Fibroblast of peridontal ligament (primary cell): ENCODE results near the gene ZNF687.

Experiments
- DNase-seq: peaks from one replicate; pipeline ENCODE4 v3.0.0-alpha.2; 2010; ENCODE audit errors: extremely low read depth

The ZNF687 gene

DNA sequence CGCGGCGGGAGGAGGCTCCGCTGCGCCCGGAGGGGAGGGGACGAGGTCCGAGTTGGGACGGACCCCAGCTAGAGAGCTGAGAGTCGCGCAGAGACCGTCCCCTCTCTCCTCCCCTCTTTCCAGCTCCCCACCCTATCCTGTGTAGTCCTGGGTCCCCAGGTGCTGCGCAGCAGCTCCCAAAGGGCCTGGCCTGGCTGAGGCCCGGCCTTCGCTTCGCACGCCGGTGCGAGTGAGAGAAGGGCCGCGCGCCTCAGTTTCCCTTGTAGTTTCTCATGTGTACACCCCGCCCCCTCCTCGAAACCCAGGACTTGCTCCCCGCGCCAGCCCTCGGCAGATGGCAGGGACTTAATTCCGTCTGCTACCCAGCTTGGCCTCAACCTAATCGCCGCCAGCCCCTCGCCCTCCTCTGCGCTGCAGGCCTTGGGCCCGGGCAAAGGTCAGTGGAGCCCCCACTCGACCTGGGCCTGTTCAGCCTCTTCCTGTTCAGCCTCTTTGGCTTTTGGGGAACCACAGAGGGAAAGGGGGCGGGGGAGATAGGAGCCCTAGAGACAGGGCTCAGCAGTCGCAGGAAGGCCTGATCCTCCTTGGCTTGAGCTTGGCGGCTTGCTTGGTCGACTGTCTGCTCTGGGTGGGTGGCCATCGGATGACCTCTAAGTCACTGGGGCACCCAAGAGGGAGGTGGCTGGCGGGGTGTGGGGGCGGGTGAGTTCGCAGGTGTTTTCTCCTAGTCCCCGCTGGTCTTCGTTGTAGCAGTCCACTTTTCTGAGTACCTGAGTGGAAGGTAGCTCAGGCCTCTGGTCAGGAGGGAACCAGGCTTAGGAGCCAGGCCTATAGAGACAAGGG, 1.0 kb downstream of the ZNF687 start:
- no peak for DNase-seq

DNA sequence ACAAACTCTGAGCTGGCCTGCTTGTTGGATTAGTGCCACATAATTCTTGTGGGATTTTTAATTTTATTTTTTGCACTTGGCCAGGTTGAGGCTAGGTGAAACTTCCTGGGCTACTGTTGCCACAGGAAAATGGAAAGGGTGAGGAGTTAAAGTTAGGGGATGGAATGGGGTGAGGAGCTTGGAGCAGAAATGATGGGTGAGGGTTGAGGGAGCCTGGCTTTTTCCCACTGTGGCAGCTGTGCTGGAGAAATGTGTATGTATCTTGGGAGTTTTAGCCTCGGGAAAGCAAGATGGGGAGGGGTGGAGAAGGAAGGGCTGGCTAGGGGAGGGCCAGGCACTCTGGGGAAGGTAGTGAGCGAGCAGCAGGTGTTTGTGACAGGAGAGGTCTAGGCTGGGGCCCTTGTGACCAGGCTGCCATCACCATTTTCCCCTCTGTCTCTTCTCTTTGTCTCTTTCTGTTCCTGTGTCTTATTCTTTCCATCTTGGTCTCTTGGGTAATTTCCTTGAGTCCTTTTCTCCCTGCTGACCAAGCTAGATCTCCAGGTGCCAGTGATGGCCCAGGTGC, 2.0 kb downstream of the ZNF687 start:
- DNase-seq, result no peak

DNA sequence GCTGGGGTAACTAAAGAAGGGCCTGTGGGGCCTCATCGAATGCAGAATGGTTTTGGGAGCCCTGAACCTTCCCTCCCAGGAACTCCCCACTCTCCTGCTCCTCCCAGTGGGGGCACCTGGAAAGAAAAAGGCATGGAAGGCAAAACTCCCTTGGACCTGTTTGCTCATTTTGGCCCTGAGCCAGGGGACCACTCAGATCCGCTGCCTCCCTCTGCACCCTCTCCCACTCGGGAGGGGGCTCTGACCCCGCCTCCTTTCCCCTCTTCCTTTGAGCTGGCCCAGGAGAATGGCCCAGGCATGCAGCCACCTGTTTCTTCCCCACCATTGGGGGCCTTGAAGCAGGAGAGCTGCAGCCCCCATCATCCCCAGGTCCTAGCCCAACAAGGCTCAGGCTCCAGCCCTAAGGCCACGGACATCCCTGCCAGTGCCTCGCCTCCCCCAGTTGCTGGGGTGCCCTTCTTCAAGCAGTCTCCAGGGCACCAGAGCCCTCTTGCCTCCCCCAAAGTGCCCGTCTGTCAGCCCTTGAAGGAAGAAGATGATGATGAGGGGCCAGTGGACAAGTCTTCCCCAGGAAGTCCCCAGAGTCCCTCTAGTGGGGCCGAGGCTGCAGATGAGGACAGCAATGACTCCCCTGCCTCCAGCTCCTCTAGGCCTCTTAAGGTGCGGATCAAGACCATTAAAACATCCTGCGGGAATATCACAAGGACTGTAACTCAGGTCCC, 4.7 kb downstream of the ZNF687 start:
- no peak for DNase-seq

DNA sequence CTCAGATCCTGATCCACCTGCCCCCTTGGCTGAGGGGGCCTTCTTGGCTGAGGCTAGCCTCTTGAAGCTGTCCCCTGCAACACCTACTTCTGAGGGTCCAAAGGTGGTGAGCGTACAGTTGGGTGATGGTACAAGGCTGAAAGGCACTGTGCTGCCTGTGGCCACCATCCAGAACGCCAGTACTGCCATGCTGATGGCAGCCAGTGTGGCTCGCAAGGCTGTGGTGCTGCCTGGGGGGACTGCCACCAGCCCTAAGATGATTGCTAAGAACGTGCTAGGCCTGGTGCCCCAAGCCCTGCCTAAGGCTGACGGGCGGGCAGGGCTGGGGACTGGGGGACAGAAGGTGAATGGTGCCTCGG, 5.2 kb downstream of the ZNF687 start:
- DNase-seq, result no peak

DNA sequence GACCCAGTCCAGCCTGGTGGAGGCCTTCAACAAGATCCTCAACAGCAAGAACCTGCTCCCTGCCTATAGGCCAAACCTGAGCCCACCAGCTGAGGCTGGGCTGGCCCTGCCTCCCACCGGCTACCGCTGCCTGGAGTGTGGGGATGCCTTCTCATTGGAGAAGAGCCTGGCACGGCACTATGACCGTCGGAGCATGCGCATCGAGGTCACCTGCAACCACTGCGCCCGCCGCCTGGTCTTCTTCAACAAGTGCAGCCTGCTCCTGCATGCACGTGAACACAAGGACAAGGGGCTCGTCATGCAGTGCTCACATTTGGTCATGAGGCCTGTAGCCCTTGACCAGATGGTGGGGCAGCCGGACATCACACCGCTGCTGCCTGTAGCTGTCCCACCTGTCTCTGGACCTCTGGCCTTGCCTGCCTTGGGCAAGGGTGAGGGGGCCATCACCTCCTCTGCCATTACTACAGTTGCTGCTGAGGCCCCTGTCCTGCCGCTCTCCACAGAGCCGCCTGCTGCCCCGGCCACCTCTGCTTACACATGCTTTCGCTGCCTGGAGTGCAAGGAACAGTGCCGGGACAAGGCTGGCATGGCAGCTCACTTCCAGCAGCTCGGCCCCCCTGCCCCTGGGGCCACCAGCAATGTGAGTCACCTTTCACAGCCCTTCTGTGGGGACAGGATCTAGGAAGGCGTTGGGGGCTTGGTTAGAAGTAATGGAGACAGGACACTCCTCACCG, 5.8 kb downstream of the ZNF687 start:
- DNase-seq, result no peak

DNA sequence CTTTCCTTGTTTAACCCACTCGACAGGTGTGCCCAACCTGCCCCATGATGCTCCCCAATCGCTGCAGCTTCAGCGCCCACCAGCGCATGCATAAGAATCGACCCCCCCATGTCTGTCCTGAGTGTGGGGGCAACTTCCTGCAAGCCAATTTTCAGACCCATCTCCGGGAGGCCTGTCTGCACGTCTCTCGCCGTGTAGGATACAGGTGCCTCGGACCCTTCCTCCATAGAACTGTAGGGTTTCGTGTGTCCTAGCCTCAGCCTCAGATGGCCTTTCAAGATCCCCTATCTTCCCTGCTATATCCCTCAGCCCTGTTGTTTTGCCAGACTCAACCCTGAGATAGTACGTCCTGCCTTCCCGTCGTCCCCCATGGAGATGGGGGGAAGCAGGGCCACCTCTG, 6.4 kb downstream of the ZNF687 start:
- DNase-seq, result no peak

DNA sequence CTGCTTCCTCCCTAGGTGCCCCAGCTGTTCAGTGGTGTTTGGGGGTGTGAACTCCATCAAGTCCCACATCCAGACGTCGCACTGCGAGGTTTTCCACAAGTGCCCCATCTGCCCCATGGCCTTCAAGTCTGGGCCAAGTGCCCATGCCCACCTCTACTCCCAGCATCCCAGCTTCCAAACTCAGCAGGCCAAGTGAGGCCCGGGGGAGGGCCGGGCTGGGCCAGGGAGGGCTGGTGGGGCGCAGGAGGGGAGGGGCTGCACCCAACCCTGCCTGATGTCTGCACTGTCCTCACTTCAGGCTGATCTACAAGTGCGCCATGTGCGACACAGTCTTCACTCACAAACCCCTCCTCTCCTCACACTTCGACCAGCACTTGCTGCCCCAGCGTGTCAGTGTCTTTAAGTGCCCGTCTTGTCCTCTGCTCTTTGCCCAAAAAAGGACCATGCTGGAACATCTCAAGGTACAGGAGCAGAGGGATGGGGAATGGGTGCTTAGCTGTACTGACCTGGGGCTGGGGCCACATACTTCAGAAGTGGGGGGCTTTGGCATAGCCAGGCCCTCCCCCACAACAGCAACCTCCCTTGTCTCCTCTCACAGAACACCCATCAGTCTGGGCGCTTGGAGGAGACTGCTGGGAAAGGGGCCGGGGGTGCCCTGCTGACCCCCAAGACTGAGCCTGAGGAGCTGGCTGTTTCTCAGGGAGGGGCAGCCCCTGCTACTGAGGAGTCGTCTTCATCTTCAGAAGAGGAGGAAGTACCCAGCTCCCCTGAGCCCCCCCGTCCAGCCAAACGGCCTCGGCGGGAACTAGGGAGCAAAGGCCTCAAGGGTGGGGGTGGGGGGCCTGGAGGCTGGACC, 7.2 kb downstream of the ZNF687 start:
- DNase-seq, result no peak

DNA sequence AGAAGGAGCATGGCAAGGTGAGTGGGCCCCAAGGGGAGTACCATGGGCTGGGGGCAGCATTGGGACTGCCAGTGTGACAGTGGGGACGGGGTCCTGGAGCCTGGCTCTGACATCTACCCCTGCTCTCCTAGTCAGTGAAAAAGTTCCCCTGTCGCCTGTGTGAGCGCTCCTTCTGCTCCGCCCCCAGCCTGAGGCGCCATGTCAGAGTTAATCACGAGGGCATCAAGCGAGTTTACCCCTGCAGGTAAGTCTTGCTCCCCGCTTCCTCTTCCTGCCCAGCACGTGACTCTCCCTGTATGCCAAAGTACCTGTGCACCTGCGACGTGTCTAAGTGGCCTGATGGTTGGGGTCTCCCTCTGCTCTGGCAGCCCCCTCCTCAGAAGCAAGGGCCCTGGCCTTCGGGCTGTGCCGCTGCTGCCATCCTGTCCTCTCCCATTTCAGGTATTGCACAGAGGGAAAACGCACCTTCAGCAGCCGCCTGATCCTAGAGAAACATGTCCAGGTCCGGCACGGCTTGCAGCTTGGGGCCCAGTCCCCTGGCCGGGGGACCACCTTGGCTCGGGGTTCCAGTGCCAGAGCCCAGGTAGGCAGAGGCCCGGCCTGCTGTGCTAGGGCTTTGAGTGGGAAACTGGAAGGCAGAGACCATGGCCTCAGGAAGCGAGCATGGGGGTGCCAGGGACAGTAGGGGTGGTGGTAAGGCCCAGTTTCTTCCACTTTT, 8.1 kb downstream of the ZNF687 start:
- no peak for DNase-seq

DNA sequence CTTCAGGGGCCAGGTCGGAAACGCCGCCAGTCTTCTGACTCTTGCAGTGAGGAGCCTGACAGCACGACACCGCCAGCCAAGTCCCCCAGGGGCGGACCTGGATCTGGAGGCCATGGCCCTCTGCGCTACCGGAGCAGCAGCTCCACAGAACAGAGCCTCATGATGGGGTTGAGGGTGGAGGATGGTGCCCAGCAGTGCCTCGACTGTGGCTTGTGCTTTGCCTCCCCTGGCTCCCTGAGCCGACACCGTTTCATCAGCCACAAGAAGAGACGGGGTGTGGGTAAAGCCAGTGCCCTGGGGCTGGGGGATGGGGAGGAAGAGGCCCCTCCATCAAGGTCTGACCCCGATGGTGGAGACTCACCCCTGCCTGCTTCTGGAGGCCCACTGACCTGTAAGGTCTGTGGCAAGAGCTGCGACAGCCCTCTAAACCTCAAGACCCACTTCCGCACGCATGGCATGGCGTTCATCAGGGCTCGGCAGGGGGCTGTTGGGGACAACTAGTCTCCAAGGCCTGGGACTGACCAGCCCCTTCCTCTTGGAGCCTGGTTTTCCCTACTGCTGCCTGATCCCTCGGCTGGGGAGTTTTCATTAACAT, 8.7 kb downstream of the ZNF687 start:
- no peak for DNase-seq

DNA sequence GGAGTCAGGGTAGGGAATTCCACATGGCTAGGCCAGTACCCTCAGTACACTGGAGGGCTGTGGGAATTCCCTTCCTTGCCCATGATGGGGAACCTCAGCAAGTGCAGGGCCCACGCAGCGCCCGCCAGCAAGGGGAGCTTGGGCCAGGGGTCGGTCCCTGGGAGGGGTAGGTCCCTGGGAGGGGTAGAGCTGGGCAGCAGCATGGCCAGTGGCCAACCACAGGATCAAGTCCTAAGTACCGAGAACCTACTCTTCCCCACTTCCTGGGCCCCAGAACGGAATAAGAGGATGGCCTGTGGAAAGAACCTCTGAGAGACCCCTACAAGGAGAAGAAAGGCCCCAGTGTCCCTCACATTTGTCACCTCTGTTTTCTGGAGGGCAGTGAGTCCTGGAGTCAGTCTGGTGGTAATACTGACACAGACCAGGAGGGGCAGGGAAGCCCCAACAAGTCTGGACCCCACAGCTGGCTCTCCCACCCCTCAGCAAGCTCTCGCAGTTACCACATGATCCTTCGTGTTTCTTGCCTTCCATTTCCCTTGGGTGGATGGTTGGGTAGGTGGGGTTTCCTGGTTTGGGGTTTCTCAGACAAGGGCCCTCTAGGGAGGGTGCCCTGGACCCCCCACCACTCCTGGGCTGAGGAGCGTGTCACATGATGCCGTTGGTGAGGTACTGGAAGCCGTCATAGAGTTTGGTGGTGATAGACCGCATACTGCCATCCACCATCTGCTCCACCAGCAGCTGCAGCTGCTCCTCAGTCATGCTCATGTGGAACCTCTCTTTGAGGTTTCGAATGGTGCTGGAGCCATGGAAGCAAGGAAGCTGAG, 10.3 kb downstream of the ZNF687 start:
- DNase-seq, result no peak

DNA sequence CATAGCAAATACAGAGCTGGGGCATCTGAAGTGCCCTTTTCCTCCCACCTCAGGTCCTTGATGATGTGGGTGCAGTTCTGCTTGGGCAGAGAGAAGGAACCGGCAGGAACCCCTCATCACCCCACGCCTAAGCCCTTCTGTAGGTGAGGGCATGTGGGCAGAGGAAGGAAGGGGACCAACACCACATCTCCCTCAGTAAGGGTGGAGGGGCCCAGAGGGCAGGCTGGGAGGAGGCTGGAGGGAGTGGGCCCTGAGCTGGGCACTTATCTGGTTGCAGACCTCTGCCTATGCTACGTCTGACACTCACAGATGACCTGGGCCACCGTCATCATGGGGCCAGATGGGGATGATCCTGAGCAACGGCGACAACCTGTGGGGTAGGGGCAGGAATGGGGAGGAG, 11.0 kb downstream of the ZNF687 start:
- no peak for DNase-seq

DNA sequence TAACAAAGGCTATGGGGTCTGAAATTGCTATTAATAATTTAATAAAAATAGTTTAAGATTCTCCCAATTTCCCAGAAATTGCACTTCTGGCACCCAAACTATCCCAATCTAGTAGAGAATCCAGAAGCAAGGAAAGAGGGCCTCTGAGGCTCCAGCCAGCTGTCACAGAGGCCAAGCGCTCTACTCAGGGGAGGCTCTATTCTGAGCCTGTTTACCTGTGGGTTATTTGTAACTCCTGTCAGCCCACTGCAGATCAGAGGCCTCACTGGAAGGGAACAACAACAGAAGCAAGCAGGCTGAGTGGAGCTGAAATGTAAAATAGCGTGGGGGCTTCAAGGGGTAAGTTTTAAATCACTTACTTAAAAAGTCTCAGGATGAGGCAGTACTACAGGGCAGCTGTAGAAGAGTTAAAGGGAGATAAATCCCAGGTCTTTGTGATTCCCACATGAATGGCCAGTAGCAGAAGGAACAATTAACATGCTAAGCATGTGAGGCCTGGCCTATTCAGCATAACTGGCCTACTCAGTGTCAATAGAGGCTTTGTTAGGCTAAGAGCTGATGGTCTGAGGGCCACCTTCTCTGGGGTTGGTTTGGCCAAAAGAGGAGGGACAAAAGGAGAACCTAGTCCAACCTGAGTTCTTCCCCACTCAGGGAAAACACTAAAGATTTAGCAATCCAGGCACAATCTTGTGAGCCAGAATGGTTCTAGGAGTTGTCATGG, 12.8 kb downstream of the ZNF687 start:
- no peak for DNase-seq

DNA sequence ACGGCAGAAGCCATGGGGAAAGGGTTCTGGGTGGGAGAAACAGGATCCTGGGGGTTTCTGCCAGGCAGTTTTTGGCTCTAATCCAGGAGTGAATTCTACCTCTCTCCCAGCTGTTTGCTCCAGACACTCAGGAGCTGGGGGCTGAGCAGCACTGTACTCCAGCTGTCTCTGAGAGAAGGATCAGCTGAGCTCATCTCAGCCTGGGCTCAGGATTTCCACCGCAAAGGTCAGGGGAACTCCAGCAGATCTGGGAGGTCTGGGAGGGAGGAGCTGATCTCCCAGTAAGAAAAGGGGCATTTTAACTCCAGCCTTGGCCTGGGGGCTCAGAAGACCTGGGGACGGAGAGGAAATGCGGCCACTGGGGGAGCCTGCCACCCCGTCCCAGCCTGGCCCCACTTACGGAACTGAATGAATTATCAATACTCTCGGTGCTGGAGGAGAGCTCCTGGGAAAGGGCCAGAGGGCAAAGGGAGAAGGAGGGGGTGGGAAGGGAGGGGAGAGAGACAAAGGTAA, 27.8 kb downstream of the ZNF687 start:
- peak; percentile 52 for DNase-seq

DNA sequence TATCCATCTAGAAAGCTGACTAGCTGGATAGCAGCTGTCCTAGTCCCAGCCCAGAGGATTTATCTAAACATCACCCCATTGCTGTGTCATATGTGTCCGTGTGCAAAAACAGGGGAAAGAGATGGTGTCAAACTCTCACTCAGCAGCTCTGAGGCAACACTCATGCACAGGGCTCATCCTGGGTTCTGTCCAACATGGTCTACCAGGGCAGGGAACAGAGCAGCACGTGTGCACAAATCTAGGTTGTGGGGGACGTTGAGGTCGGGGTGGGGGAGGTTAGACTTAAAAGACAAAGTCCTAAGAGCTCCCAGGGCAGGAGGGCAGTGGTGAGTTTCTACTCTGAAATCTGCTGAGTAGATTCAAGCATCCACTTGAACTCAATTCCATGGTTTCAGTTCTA, 28.9 kb downstream of the ZNF687 start:
- DNase-seq, result no peak

DNA sequence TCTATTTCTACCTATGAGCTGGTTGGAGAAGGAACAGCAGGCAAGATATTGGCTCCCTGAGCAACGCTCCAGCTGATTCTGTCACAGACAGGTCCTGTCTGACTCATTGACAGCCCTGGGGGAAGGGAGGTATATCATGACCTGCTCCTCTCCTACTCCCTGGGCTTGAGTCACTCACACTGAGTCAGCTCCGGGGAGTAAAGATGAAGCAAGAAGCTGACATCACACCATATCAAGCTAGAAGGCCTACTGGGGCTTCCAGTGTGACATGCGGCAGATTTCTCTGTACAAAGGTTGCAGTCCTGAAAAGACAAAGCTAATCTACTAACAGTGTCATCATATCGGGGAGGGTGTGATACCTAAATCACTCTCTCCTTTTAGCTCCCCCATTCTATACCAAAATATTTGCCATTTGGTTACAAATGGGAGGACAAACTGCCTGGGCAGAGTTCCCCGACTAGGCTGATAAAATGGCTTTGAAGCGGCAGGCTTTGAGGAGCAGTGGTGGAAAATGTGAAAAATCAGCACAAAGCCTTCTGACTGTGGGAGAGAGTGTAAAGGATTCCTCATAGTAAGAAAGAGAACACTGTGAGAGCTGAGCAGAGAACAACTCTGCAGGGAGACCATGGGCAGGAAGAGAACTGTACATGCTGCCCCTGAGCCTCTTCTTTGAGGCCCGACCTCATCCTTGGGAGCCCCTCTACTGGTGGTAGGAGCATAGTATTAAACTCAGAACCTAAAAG, 29.7 kb downstream of the ZNF687 start:
- DNase-seq, result peak; percentile 98

DNA sequence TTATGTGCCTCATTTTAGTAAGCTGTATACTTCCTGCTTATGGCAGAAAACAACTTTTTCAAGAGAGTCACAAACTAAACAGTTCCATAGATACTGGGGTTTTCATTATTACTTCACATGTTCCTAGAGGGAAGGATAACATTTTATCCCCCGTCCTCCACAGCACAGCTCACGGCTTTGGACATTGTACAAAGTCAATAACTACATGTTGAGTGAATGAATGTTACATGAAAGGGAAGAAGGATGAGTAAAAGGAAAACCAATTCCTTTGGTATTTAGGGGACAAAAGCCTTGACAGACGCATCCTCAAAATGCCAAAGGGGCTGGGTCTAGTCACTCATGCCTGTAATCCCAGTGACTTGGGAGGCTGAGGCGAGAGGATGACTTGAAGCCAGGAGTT, 30.3 kb downstream of the ZNF687 start:
- DNase-seq, result peak; percentile 13

DNA sequence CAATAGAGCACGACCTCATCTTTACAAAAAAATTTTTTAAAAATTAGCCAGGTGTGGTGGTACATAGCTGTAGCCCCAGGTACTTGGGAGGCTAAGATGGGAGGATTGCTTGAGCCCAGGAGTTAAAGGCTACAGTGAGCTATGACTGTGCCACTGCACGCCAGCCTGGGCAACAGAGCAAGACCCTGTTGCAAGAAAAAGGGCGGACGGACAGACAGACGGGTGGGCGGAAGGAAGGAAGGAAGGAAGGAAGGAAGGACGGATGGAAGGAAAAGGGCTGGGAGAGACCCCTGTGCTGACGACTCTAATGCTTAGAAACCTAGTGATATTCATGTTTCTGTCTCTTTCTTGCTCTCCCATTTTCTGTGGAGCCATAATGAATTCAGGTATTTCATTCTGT, 30.7 kb downstream of the ZNF687 start:
- no peak for DNase-seq

DNA sequence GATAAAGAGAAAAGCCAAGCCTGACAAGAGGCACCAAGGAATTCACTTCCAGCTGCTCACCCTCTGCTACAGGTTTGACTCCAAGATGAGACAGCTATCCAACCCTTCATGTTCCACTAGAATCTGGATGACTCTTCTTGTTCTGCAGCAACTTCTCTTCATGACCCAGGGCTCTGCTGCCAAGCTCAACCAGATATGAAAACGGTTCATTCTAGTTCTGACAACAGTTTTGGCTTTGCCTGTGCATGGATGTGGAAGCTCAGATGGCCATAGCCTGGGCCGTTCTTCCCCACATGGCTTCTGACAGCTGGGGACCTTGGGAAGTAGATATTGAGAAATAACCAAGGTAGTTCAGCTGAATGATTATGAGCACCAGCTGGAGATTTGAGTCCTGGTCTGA, 31.4 kb downstream of the ZNF687 start:
- DNase-seq, result no peak
